Retinal pigment epithelial cell (primary cell): ENCODE measurements around the gene GRIA3.

Experiments
- DNase-seq: peaks from one replicate; pipeline ENCODE4 v3.0.0-alpha.2; 2010; ENCODE audit warnings: low read depth
- H3K4me3 ChIP-seq: 2 replicates; pipeline ENCODE4 v1.5.1; 2011; ENCODE audit warnings: mild to moderate bottlenecking, low read length, control low read depth, moderate library complexity
- TF ChIP-seq, protein P1 (sequence below): conservative IDR thresholded peaks from 2 replicates; pipeline ENCODE4 v1.5.1; 2011; ENCODE audit warnings: low read depth, low read length, control low read depth, inconsistent platforms

The GRIA3 gene

DNA sequence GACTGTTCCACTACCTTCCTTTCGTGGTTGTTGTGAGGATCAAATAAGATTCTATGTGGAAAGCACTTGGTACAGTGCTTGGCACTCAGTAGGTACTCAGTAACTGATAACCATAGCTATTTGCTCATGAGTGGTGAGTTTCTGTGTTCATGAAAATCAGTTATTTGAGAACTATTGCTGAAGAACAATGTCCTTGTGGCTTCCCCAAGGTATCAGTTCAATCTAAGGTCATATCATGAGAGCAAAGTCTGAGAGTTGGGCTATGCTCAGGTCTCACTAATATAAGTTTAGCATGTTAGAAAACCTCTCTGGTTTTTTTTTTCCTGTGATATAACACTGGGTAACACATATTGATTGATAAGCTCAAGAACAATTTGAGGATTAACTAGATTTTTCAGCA, 147.8 kb downstream of the GRIA3 start:
- TF ChIP-seq, protein P1, sequence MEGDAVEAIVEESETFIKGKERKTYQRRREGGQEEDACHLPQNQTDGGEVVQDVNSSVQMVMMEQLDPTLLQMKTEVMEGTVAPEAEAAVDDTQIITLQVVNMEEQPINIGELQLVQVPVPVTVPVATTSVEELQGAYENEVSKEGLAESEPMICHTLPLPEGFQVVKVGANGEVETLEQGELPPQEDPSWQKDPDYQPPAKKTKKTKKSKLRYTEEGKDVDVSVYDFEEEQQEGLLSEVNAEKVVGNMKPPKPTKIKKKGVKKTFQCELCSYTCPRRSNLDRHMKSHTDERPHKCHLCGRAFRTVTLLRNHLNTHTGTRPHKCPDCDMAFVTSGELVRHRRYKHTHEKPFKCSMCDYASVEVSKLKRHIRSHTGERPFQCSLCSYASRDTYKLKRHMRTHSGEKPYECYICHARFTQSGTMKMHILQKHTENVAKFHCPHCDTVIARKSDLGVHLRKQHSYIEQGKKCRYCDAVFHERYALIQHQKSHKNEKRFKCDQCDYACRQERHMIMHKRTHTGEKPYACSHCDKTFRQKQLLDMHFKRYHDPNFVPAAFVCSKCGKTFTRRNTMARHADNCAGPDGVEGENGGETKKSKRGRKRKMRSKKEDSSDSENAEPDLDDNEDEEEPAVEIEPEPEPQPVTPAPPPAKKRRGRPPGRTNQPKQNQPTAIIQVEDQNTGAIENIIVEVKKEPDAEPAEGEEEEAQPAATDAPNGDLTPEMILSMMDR = no peak
- no peak for DNase-seq
- H3K4me3 ChIP-seq = no peak overlapping the region

DNA sequence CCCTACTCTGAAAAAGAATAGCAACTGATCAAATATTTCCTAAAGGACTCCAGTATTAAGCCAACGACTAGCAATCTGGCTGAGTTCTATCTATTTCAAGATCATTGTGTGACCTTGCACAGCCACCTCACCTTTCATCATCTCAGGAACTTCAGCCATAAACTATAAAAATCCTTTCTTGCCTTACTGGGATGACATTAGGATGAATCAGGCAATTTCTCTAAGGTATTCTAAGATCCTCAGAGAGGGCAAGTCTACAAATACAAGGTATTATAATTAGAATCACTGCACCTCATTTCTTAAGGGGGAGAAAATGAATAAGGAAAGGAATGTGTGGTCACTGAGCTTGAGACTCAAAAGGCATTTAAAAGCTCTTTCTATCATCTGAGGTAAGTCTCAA, 152.6 kb downstream of the GRIA3 start:
- DNase-seq = no peak
- TF ChIP-seq, protein P1 = no peak
- no peak overlapping the region for H3K4me3 ChIP-seq

DNA sequence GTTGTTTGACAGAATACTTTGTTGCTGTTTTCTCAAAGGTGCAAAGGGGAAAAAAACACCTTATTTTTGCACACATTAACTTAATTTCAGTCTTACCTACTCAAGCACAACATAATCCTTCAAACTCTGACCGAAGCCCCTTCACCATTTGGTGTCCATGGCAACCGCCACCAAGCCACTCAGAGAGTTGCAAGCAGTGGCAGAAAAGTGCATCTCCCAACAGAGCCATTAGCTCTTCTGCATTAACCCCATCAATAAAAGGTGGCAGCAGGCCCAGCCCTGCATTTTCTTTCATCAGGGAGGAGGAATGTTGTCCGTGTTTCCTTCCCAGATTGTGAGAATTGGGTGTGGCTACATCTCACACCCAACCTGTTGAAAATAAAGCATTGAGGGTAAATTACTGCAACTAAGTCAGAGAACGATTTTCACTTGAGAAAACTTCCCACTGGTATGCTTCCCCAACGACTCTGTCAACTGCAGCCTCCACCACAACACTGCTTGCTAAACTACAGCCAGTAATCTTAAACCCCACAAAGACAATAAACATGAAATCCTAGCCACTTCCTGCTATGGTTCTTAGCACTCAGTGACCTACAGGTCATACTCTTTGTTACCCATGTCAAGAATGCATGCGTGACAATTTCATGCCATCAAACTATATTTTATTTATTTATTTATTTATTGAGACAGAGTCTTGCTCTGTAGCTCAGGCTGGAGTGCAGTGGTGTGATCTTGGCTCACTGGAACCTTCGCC, 154.0 kb downstream of the GRIA3 start:
- TF ChIP-seq, protein P1 = no peak
- no peak for DNase-seq
- H3K4me3 ChIP-seq = no peak overlapping the region

DNA sequence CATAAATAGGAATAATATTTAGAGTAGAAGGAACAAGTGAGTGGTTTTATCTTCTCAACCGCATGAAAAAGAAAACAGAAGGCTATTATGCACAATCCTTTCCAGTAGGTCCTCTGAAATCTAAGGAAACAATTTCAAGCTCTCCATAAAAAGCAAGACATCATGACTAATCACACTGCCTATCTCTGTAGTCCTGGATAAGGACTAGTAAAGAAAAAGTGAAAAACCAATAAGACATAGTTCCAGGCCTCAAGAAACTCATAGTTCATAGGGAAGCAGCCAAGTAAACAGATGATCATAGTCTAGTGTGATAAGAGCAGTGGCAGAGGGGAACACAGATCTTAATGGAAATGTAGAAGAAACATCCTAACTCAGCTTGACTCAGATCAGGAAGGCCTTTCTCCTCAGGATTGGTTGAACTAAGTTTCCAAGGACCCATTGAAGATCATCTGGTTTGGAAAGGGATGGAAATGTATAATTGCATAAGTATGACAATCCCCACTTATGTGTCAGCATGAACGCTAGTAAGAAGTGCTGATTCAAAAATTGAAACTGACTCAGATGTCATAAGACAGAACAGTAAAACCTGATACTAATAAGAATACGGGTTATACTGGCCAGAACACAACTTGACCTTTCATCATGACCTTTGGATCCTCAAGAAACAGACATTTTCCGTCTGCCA, 155.3 kb downstream of the GRIA3 start:
- TF ChIP-seq, protein P1 = no peak
- no peak for DNase-seq
- no peak overlapping the region for H3K4me3 ChIP-seq

DNA sequence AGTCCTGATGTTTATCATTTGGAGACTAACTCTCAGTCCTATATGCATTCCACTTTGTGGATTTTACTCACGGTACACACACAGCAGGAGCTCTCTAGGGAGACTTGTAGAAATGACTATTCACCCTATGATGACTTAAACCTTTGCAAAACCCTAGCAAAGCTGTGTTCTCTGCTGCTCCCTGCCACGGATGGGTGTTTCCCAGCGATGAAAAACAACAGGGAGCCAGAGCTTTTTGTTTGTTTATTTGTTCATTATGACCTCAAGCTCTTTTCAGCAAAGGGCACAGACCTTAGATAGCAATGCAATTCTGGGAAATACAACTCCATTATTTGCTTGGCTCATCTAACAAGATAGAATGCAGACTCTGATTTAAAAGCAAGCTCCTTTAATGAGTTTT, 156.6 kb downstream of the GRIA3 start:
- TF ChIP-seq, protein P1 = no peak
- no peak for DNase-seq

DNA sequence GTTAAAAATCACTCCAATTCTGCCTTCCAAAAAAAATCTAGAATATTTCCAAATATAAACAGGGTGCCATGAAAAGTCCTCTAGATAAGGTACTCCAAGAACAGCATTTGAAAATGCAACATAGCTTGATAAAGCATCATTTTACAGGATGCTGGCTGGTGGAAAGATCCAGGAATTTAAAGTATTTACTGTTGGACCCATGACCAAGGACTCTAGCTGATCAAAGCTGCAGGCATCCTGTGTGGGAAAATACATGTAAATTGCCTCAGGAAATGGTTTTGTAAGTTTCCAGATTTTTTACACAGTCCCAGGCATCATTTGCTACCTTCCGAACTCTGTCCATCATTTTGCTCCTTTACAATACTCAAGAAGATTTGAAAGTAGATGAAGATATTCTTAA, 164.4 kb downstream of the GRIA3 start:
- TF ChIP-seq, protein P1 = no peak
- DNase-seq = no peak
- no peak overlapping the region for H3K4me3 ChIP-seq

More for the DNA sequence above, 156.6 kb downstream of the GRIA3 start:
- no peak overlapping the region for H3K4me3 ChIP-seq

DNA sequence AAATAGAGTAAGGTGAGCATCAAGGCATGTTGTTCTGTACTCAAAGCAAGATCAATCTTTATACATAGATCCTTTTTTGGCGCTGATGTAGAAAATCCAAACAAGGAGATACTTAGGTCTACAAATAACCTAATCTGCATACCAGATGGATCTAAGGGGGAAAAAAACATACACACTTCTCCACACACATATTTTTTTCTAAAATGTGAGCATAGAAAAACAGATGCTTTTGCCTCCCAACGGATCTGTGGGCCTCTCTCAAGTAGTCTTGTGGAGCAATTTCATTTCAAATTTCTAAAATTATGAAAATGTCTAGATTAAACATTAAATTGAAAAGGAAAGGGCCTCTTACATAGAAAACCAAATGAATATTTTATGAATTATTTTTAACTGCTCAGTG, 166.1 kb downstream of the GRIA3 start:
- no peak overlapping the region for H3K4me3 ChIP-seq
- TF ChIP-seq, protein P1 = no peak
- no peak for DNase-seq
